ENCODE measurements around the gene ACO1.
A peak's percentile ranks its signal among the peaks of the same experiment; 100 is the strongest.
"Not testable (repeated sequence)": the region's sequence is repeated elsewhere in the genome, so short reads cannot be mapped to it uniquely, and the experiment has no call there.

The ACO1 gene

DNA sequence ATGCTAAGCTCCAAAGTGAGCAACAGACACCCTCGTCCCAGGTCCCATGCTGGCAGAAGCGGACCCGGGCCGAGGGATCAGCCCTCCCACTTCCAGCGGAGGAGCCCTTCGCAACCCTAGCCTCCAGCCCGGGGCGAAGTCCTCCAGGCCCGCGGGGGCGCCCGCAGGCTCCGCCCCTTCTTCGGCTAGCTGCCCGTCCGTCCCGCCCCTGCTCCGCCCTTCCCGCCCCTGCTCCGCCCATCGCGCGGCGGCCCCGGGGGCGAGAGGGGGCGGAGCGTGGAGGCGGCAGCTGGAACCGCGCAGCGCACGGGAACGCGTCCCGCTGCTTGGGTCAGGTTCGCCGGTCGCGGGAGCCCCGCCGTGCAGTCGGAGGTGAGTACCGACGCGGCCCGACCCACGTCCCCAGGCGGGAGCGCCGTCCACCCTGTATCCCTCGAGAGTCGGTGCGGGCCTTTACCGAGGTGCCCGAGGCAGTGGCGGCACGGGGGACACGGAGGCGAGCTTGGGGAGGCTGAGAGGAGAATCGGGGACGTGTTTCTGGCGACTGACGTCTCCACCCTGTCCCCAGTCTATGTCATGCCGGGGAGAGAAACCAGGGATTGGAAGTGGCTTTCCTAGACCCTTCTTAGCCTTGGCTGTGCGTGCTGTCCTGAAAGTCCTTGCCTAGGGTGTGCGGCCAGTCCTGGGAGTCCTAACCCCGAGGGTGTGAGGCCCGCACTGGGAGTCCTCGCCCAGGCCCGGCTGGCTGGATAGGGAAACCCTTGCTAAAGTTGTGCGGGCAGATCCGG, at the start of gene ACO1:
ACO1 (plus strand) TSS at position 280 of the 788 bp plus-strand sequence. CDS start 20,864 bp downstream, outside the sequence.
- peak; percentile 89 for DNase-seq

DNA sequence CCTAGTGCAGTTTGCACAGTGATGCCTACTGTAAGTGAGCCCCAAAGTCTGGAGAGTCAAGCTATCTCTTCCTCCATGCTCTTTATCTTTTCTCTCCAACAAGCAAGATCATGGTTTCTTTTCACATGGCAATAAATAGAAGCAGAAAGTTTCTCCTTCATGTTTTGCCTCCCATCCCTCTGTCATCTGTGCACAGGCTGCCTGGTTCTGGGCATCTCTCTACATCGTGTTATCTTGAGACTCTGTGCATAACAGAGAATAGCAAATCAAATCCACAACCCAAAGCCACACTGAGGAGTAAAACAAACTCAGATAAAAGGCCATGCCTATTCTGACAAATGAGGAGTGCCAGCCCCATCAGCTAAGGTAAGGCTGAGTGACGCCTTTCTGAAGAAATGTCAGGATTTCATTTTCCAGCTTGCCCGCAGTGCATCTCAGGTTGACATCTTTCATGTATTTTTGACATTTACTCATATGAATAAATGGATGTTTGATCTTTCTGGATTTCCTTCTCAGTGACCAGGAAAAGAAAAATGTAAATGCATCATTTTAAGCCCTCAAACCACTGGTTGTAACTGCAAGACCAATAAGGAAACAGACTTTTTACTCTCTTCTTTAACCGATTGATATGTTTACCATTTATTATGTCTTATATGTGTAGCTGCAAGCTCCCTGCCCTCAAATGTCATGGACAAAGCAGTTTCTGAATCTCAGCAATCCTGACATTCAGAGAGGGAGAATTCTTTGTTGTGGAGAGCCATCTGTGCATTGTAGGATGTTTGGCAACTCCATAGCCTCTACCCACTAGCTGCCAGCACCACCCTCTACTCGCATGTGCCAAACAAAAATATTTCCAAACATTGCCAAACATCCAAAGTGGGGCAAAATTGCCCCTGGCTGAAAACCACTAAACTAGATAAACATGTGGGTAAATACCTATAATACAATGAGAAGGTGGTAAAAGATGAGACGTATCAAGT, 49.2 kb upstream of the ACO1 start:
- DNase-seq, result no peak

DNA sequence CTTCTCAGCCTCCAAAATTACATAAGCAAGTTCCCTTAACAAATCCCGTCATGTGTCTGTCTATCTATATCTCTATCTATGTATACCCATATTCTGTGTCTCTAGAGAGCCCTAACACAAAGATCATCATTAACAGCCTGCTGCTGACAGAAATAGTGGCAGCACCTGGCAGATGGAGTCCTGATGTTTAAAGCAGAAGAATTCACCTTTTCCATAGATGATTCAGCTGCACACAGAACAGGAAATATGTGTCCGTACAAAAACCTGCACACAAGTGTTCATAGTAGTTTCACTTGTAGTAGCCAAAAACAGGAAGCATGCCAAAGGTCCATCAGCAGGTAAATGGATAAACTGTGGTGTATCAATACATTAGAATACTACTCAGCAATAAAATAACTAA, 45.0 kb upstream of the ACO1 start:
- no peak for DNase-seq

DNA sequence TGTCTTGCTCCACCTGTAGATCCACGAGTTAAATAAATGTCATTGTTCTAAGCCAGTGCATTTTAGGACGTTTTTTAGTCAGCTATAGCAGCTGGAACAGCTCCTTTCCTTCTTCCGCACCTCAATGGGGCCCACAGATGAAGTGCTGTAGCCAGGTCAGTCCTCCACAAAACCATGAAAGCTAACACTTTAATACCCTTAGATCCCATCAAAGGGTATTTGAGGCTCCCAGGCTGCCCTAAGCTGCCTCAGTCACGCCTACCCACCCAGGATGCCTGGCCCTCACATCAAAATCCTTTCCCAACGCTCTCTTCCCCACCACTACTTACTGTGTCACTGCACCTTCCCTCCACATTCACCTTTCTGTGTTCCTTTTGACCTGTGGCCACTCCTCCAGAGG, 44.1 kb upstream of the ACO1 start:
- no peak for DNase-seq

DNA sequence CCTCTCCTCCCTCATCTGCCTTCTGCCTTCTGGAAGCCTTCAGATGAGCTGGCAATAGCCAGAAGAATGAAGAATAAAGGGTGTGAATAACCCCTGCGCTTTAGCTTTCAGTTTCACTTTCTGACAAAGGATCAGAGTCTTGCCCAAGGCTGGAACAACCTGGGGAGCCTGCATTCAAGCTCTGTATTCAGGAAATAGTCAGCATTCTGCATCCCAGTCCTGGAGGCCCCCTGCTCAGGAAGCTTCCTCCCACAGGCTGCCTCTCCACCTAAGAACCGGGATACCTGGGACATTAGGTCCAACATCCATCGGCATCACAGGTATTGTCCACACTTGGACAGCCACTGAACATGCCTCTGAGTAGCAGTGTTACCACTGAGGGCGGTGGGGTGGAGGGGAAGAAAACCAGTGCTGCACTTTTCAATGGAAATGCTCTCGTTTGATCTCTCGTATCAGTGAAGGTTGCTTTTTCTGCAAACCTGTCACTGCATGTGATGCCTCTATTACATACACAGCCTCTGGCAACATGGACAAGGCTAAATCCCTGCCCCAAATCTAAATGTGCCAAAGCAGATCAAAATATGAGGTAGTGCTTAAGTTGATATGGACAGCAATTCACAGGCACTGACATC, 39.8 kb upstream of the ACO1 start:
- peak; percentile 29 for DNase-seq

DNA sequence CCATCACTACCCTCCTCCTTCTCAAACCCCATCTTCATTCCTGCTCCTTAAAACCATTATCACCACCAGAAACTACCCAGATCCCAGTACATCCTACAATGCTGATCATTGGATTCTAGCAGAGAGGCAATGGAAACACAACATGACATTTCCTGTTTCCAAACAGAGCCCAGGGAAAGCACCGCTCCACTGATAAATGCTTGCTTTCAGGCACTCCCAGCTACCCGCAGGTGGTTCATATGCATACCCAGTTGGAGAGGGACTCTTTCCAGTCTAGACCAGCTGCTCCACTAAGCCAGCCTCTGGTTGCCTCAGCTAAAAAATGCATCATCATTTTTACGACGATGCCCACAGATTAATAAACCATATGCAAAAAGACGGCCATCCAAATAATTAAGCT, 39.2 kb upstream of the ACO1 start:
- DNase-seq, result no peak

DNA sequence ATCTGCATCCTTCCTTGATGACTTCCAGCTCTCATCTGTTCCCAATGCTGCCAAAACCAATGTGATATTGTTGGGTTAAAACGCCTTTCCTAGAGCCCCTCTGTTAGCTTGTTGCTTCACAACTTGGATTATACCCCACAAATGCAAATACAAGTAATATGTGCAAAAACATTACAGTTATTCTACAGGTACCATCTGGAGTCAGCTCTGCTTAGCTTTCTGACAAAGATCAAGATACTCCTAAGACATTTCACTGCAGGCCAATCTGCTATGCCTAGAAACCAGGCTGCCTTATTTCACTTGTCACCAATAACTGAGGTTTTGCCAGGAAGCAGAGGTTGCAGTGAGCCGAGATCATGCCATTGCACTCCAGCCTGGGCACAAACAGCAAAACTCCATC, 36.9 kb upstream of the ACO1 start:
- no peak for DNase-seq

DNA sequence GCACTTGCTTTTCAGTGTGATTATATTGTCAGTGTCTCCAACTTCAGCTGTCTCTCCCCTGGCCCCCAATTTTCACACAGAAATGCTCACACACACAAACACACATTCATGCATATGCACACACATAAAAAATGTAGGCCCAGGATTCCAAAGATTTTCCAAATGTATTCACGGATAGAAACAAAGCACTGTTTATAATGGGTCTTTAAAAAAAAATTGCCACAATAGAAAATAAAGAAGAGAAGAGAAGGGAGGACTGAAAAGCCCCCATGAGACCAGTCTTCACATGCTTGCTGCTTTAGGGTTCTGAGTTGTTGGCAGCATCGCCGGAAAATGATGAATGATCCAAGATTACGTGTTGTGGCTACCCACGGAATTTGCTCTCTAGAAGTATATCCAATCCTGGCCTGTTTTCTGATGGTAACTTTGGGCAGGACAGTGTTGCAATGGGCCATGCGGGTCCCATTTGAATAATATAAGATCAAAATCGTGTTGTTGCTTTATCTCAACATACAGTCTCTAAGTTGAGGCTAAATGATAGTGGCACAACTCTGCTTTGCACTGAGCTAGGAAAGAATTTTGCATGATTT, 36.2 kb upstream of the ACO1 start:
- DNase-seq, result no peak

DNA sequence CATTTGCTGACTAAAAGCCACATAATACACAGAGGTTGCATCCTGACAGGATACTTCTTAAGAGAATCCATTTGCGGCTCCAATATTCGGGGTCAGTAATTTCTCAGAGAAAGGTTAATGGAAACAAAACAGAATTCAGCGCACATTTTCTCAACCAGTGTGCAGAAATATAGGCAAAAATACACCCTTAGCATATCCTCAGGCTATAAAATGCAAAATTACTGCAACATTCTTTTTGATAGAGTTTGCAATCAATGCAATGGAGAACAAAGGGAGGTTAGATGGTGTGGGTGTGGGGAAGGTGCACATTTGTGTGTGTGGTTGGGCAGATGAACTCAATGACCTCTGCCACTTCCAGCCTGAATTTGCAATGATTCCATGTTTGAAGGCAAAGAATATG, 35.4 kb upstream of the ACO1 start:
- DNase-seq, result no peak

DNA sequence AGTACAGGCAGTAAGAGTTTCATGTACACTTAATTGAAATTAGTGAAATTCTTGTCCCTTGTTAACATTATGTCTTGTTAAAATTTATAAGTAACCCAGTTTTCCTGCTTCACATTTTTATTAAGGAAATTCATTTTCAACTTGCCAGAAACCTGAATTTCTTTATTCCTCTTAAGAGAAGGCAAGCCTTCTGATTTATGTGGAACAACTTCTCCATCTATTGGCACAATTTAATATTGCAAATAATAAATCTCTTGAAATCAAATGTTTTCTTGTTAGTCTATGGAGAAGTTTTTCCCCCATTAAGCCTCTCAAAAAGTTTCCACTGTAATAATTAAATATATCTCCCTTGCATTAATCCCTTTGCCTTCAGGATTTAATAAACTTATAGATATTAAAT, 33.8 kb upstream of the ACO1 start:
- DNase-seq, result peak; percentile 11

DNA sequence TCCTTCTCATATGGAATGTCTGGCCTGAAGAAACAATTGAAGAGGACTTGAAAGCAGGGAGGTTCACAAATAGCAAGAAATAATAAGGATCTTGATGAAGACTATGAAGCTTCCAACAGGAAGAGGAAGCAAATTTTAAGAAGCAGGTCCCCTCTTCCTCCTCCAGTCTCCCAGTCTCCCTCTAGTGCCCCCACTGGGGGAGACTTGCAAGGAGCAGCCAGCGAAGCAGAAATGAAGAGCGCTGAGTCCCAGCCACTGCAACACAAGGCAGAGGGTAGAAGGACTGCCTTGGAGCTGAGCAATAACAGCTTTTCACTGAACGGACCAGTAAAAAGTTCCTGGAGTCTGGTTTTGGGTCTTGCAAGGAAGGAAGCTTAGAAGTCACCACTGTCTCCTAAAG, 32.6 kb upstream of the ACO1 start:
- DNase-seq, result no peak

DNA sequence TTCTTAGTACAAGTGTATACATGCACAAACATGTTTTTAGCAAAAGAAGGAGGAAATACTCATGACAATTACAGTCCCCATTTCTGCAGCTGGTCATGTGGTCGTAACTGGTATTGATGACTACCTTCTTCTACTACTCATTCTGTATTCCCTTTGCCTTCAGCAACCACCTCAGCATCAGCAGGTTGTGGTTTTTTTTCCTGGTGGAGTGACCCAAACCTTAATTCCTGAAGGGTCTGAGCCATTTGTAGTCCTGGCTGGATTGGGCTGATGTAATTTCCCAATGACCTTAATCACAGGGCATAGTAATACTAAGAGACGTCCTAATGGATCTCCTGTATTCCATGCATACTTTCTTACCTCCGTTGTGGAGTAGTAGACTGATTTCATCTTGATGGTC, 31.0 kb upstream of the ACO1 start:
- not testable (repeated sequence) for DNase-seq

DNA sequence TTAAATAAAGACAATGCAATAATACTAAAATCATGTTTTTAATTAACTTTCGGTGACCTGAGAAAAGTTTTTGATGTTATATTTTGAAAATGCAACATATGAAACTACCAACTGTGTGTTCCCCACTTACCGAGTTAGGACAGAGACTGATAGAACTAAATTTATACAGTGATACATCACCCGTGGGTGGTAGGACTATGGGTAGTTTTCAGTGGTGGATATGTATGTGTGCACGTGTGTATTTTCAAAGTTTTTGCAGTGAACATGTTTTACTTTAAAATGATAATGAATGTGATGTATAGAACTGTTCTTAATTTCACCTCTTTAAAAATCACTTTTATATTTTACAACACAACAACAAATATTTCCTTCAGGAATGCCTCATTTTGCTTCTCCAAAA, 25.0 kb upstream of the ACO1 start:
- no peak for DNase-seq

DNA sequence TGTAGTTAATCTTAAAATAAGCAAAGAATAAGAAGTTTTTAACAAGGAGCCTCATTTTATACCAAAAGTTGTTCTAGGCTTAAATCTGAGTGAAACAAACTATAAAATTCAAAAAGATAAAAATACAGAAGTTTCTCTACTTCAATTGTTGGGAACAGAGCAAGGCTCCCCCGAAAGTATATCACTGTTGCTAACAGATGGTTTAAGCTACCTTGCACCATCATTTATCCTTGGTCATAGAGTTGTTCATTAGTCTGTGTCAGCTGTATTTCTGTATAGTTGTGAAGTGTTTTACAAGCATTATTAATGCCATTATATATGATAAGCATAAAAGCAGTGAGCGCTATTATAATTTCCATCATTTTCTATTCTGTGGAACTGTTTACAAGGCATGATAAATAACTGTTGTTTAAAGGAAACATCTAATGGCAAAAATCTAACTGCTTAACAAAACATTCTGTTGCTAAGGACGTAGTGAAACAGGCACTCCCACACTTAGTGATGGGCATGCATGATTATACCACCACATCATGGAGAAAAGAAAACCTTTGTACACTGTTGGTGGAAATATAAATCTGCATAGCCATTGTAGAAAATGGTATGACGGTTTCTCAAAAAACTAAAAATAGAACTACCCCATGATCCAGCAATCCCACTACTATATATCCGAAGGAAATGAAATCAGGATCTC, 23.3 kb upstream of the ACO1 start:
- DNase-seq, result no peak

DNA sequence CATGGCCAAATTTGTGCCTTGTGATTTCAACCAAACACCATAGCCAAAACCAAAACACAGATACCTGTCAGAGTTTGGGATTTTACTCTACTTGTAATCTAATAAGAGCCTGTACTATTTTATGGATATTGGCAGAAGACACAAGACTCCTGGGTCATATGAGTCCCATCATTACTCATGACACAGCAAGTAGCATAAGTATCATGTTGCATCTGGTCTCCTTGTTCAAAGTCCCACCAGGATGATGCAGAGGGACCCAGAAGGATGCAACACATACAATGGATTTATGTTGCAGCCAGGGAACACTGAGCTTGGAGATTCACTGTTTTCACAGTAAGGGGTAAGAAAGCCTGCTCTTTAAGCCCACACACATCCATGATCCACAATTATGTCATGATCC, 13.2 kb upstream of the ACO1 start:
- DNase-seq, result no peak

DNA sequence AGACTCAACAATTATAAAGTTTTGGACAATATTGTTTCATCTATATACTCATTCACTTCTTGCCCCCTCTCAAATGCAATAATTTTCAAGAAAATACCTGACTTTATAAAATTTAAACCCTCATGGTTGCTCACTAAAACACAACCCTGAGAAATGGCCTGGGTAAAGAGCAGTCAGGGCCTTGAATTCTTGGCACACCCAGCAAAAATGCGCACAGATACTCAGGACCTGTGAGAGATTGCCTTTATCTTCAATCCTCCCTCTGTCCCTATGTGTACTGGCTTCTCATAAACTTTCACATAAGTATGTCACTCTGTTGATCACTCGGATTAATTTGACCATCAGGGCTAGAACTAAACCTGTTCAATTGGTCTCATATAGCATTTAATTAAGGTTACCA, 12.8 kb upstream of the ACO1 start:
- DNase-seq, result no peak

DNA sequence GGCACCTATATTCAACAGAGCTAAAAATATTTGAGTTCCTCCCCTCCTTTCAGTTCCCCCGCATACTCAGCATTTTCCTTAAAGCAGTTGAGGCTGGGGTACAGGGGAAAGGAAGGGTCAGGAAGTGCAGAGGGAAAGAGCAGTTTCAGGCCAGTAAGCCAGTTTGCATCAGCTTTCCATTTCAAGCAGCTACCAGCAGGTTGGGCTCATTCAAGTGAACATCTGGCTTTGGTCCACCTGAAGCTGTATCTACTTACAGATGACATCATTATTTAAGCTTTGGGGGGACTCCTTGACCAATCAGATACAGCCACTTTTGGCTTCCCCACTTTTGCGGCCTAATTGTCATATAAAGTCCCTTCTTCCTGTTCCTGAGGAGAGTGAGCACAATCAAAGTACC, 8.2 kb upstream of the ACO1 start:
- no peak for DNase-seq

DNA sequence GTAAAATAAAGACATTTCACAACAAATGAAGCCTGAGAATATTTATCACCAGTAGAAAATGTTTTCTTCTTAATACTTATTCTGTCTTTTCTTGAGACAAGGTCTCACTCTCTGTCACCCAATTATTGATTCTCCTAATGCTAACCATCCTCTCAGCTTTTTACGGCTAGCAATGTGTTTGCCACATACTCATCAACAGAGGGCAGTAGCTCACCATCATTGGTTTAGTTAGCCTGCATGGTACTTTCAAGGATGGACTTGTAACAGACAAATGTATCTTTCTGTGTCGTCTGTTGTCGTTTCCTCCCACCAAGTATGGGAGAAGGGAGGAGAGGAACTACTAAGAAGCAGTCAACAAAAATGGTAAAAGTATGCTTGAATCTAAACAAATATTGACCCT, 5.9 kb upstream of the ACO1 start:
- DNase-seq, result peak; percentile 77

DNA sequence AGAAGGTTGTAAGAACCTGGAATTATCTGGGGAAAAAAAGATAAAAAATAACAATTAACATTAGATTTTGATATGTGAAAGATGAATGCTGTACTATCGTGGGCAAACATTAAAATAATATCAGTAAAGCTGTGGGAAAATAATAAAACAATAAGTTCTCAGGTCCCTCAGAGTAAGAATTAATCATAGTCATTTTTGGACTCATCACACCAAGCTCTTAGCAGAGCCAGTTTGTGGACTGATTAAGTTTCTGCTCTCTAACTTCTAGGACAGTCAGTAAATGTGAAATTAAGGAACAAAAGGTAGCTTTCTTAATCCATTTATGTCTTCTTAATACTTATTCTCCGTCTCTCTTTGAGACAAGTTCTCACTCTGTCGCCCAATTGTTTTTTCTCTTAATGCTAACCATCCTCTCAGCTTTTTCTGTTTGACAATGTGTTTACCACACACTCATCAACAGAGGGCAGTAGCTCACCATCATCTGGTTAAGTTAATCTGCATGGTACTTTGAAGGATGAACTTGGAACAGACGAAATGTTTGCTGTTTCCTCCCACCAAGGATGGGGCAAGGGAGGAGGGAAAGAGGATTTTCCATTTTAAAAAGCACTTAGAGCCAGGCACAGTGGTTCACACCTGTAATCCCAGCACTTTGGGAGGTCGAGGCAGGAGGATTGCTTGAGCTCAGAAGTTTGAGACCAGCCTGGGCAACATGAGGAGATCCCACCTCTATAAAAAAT, 5.3 kb upstream of the ACO1 start:
- peak; percentile 81 for DNase-seq

DNA sequence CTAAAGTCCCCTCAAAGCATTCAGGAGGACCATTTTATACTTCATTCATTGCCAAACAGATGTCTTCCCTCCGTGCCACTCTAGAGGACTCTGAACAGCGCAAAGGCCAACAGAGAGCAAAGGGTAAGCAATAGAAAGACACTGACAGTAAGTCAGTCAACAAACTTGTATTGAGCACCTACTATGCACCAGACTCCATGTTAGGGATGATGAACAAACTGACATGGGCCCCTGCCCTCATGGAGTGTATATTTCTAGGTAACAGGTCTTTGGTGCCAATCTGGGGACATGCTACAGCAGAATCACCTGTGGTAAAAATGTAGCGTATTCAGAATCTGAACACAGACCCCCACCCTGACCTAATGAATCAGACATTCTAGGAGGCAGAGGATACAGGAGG, 3.5 kb upstream of the ACO1 start:
- DNase-seq, result no peak

DNA sequence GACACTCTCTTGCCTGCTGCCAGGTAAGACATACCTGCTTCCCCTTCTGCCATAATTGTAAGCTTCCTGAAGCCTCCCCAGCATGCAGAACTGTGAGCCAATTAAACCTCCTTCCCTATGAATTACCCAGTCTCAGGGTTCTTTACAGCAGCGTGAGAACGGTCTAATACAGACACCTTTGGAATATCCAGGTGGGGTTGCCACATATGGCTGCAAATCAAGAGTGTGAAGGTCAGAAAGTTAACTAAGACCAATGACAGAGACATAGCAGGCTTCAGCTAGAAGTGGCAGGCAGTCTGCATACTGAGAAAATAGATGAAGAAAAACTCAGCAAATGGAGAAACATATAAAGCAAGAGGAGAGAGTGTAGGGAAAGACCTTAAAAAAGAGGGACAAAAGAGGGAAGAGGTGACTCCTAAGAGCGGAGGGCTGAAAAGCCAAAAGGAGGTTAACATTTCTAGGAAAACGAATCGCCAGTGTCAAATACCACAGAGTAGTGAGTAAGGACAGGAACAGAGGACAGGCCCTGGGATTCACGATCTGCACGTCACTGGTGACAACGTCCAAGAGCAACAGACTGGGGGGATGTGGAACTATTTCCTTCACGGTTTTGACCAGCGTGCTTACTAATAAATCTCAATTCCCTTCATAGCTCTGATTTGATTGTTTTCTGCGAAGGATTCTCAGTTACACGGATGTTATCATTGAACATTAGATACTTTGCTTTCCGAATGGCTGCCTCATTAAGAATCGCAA, 1.7 kb upstream of the ACO1 start:
- DNase-seq, result no peak
